GM12873 (cell line): ENCODE measurements around the gene RWDD3.

Source experiments
- CTCF ChIP-seq: IDR thresholded peaks from 2 replicates; pipeline ENCODE4 v1.5.1; 2012; ENCODE audit warnings: low read depth, mild to moderate bottlenecking, moderate library complexity, low read length, control low read depth; ENCODE audit not compliant: insufficient read depth; ENCODE audit errors: missing control alignments

The RWDD3 gene

GRCh38 chr1:95219407-95219806, 14.6 kb upstream of the RWDD3 start:
- no peak for TF ChIP-seq CTCF

DNA sequence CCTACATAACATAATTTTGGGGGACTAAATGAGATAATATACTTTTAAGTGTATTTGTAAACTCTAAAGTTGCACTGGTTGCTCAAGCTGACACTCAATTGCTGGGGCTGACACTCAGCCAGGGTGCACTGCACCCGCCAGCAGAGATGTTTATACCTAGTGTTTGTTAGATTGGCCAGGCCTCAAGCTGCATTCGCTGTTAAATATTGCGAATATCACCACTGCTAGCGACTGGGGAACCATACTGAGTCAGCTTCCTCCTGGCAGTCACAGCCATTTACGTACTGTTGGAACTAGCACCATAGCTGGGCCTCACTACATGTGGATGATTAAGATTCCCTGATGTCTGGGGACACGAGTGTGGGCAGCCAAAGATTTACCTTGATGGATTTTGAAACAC, 12.7 kb upstream of the RWDD3 start:
- TF ChIP-seq CTCF: no peak

DNA sequence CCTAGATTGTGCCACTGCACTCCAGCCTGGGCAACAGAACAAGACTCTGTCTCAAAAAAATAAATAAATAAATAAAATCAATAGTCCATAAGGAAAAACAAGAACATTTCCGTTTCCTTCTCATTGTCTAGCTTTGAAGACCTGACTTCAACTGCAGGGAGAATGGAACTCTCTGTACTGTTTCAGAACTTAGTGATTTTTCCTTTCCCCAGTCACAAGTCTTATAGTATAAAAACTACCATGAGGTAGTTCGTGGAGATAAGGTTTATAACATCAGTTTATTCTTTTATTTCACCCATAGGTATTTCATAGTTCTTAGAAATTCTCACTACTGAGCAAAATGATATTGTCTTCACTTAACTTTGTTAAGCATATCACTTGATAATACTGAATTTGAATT, 11.4 kb upstream of the RWDD3 start:
- no peak for TF ChIP-seq CTCF

DNA sequence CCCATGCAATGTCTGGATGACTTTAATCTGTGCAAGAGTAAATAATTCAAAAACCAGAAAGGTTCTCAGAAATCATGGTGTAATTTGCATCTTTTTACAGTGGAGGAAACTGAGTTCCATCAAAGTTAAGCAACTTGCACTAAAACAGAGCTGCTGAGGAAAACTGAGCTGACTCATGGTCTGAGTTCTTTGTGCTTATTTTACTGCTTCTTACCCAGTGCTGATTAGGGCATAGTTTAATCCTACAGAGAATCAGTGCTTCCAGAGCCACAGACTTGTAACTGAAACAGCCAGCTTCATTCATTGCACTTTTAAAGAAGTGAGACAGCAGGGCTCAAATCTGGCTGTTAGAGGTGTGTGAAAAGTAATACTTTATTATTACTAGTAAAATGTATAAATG, 10.9 kb upstream of the RWDD3 start:
- TF ChIP-seq CTCF: no peak

DNA sequence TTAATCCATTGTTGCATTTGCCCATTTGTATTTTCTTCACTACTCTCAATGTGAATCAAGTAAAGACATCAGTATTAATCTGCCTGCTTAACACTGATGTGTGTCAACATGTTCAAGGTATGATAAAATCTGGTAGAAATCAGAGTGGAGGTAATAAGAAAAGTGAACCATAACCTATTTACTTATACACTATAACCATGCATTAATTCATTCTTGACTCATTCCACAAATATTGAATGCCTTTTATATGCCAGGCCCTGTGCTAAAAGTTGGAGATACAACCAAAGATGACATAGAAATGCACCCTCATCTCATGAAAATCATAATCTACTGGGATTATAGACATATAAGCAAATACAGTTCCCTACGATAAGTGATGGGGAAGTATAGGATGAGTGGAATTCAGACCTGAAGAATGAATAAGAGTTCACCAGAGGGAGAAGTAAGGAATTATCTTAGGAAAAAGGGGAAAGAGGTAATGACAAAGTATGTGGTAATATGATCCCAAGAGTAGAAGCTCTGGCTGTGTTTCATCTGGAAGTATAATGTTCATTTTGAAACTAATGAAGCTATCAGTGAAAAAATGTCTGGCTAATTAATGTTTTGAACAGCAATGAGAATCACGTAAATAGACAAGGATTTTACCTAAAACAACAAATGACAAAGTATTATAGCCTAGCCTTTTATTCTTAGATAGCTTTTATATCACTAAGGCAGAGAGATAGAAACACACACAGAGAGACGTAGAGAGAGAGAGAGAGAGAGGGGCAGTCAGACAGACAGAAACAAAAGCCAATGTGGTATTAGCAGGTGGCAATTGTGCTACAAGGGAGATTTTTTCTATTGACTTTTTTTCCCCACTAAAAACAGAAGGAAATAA, 7.0 kb upstream of the RWDD3 start:
- TF ChIP-seq CTCF: no peak

DNA sequence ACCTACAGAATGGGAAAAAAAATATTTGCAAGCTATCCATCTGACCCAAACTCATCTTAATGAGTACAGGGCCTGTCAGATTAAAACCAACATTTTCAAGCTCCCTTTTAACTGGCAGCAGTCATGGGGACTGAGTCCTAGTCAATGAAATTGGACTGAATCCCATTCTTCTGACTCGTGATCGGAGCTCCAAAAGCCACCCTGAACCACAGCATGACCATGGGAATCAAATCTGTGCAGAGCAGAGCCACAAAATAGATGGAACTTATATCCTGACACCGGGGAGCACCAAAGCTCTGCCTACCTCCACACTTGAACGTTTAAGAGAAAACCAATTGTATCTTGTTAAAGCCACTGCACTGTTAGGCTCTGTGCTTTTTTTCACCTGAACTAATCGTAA, 5.0 kb upstream of the RWDD3 start:
- no peak for TF ChIP-seq CTCF

- TF ChIP-seq CTCF: no peak
These were observed 4.3 kb upstream of the RWDD3 start for GRCh38 chr1:95229706-95230105.

DNA sequence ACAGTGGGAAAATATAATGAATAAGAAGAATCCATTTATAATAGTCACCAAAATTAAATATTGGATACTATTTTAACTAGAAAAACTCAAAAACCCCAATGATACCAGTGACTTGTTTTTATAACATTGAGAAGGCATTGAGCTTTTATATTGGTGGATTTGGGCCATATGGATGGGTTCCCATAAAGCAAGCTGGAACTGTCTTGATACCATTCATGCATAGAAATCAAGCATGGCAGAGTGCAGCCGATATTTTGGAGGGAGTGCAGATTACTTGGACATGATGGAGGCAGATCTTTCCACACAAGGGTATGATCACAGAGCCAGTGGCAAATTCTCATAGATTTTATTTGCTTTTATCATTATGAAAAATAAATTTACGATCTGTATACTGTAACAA, 3.8 kb upstream of the RWDD3 start:
- TF ChIP-seq CTCF: no peak
